A549 (cell line): ENCODE data around the gene TMEM141.

ENCODE experiments used
- CHD2 ChIP-seq: fragments of 150-350 bp; IDR thresholded peaks from 2 replicates; pipeline ENCODE4 v1.6.1; 2014; ENCODE audit warnings: low read length; ENCODE audit not compliant: partially characterized antibody
- CTCF ChIP-seq: fragments of >200 bp; sonication (Bioruptor Twin); formaldehyde crosslinking; IDR thresholded peaks from 3 replicates; pipeline ENCODE4 v1.5.1; 2016
- EP300 ChIP-seq, 2 experiments: fragments of >200 bp; sonication (Bioruptor Twin); formaldehyde crosslinking; IDR thresholded peaks; 2 replicates in 1 of 2; 3 replicates in 1 of 2; pipeline ENCODE4 v1.6.1; 2016 to 2017
- JUN ChIP-seq, 2 experiments: fragments of >200 bp; sonication (Bioruptor Twin); formaldehyde crosslinking; IDR thresholded peaks; 2 replicates in 1 of 2; 3 replicates in 1 of 2; pipeline ENCODE4 v1.6.1; 2016 to 2017
- ZFP36 ChIP-seq: fragments of 450-650 bp; IDR thresholded peaks from 2 replicates; pipeline ENCODE4 v1.6.1; 2014; ENCODE audit warnings: borderline replicate concordance; ENCODE audit not compliant: partially characterized antibody
- ZSCAN20 ChIP-seq: fragments of 250-450 bp; sonication (Bioruptor Pico); IDR thresholded peaks from 2 replicates; pipeline ENCODE4 v1.8.0; 2022; ENCODE audit warnings: mild to moderate bottlenecking, moderate library complexity

DNA sequence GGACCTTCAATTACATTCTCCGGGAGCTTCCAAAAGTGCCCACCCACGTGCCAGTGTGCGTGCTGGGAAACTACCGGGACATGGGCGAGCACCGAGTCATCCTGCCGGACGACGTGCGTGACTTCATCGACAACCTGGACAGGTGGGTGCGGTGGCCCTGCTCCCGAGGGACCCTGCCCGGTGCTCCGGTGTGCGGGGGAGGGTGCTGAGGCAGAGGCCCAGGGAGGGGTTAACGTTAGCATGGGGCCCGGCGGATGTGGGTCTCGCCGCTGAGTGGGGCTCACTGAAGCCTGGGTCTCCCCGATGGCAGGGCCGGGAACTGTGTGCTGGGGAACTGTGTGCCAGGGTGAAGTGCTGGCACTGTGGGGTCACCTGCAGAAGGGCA is 40.6 kb downstream of the TMEM141 start:
- TF ChIP-seq EP300 (IDR thresholded peaks at IDR 0.05) = no peak
- TF ChIP-seq JUN (IDR thresholded peaks at IDR 0.05) = no peak
- TF ChIP-seq CTCF = no peak
- no peak for TF ChIP-seq ZFP36
- TF ChIP-seq ZSCAN20 (CRISPR knock-in tag) = no peak
- no peak for TF ChIP-seq CHD2
